ENCODE data around the gene POLR1E. TPM values are rescaled to one million over a fixed set of nuclear protein-coding genes. Genes with fewer than 3 reads are reported as not detected.
A peak's percentile ranks its signal among the peaks of the same experiment; 100 is the strongest.
"Not testable (repeated sequence)": the region's sequence is repeated elsewhere in the genome, so short reads cannot be mapped to it uniquely, and the experiment has no call there.

Gene POLR1E
- total RNA-seq, 2 experiments from 2014 or later: 56.7 to 58.0 TPM

DNA sequence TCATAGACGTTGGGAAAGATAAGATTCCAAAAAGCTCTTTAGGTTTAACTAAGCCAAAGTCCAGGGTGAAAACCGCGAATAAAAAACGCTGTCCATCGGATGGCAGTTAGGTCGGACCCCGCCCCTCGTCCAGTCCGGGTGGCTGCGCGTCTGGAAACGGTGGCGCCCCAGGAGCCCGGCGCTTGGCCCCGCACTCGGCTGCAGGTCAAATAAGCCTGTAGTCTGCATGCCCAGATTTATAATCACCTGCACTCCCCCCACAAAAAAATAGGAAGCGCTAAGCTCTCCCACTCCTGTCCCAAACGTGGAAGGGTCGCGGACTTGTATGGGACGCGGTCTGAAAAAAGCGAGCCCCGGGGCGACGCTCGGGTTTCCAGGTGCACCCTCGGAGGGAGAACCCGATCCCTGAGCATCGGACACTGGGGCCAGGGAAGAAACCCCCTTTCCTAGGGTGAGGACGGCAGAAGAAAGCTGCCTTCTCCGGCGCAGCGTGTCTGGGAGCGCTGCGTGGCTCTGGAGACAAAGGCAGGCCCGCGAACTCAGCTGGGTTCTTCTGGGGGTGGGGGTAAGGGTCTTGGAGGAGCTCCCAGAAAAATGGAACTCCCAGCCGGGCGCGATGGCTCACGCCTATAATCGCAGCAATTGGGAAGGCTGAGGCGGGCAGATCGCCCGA, 19.6 kb upstream of the POLR1E start:
- H3K36me3 Mint-ChIP-seq: peaks cover 6% of the 10 kb centered on the region
- CTCF ChIA-PET: interaction anchor here (1.9 kb wide), 2 partner anchors 15 to 55 kb away, joined by 6 read pairs; no protein-coding TSS in a partner anchor
- POLR2A ChIA-PET: interaction anchor here (0.6 to 3.2 kb wide), 8 partner anchors 9 to 126 kb away, joined by 3 to 23 read pairs (median 4); partner anchors contain the start of genes FBXO10, POLR1E and TOMM5
- peaks cover 29% of the 10 kb centered on the region for H3K4me1 Mint-ChIP-seq (ENCODE audit: low read depth)
- H3K27me3 Mint-ChIP-seq: no peaks in the 10 kb centered on the region
- peak overlapping the region; percentile 95 for H3K27ac Mint-ChIP-seq
- peak overlapping the region; percentile 97 for H3K4me3 Mint-ChIP-seq
- peak; percentile 43 for DNase-seq
- intact Hi-C loops (cut with micrococcal nuclease): loop anchor here (5.0 kb wide), 1 partner anchor 126 kb away; the partner anchor contains the start of gene TOMM5
- H3K9me3 Mint-ChIP-seq: no peaks in the 10 kb centered on the region

DNA sequence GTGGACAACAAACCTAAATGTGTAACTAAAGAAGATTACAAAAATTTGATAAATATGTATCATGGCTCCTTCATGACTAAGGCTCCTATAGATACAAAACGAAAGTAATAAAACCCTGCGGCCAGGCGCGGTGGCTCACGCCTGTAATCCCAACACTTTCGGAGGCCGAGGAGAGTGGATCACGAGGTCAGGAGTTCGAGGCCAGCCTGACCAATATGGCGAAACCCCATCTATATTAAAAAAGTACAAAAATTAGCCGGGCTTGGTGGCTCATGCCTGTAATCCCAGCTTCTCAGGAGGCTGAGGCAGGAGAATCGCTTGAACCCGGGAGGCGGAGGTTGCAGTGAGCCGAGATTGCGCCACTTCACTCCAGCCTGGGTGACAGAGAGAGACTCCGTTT, 18.2 kb upstream of the POLR1E start:
- H3K9me3 Mint-ChIP-seq, CTCF ChIA-PET, H3K4me3 Mint-ChIP-seq, H3K27ac Mint-ChIP-seq, H3K27me3 Mint-ChIP-seq, H3K36me3 Mint-ChIP-seq, POLR2A ChIA-PET, DNase-seq: not testable (repeated sequence)
- intact Hi-C loops (cut with micrococcal nuclease): loop anchor here (5.0 kb wide), 1 partner anchor 125 kb away; the partner anchor contains the start of gene TOMM5
- peaks cover 30% of the 10 kb centered on the region for H3K4me1 Mint-ChIP-seq (ENCODE audit: low read depth)

DNA sequence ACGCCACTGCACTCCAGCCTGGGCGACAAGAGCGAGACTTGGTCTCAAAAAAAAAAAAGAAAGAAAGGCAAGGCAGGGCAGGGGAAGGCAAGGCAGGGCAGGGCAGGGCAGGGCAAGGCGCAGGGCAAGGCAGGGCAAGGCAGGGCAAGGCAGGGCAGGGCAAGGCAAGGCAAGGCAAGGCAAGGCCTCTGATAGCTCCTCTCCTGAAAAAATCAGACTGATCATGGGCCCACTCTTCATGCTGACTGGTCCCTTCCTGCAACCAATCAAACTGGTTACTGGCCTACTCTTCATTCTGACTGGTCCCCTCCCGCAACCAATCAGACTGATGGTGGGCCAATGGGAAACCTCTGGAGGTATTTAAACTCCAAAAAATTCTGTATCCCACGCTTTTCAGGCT, 17.1 kb upstream of the POLR1E start:
- Mint-ChIP-seq H3K27ac (no peak overlapping the region), H3K36me3 (peaks cover 4% of the 10 kb centered on the region), H3K4me3 (no peak overlapping the region), H3K4me1 (ENCODE audit: low read depth) (peaks cover 19% of the 10 kb centered on the region), H3K27me3 (no peaks in the 10 kb centered on the region), H3K9me3 (peaks cover 5% of the 10 kb centered on the region)
- ChIA-PET CTCF (no interaction called here), POLR2A (no interaction called here)
- intact Hi-C loops (cut with micrococcal nuclease): loop anchor here (5.0 kb wide), 1 partner anchor 124 kb away; the partner anchor contains the start of gene TOMM5
- no peak for DNase-seq

DNA sequence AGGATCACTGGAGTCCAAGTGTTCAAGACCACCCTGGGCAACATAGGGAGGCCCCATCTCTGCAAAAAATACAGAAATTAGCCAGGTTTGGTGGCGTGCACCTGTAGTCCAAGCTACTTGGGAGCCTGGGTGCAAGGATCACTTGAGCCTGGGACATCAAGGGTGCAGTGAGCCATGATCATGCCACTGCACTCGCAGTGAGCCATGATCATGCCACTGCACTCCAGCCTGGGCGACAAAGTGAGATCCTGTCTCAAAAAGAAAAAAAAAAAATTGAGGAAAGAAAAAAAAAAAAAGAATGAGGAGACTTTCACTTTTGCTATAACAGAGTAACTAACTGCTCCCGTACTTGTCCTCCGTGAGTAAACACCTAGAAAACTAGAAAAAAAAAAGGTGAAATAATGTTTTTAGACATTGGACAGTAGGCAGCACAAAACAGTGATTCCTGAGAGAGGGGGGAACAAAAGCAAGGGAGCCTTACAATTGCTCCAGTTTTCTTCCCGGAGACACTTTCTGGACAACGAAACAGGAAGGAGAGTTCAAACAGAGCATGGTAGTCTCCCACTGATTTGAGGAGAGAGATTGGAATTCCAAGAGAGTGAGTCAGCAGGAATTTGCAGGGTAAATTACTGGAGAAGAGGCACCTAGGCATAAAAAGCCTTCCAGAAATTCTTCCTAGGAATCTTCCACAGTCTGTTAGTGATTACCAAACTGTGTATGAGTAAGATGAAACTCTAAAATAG, 13.6 kb upstream of the POLR1E start:
- peak overlapping the region; percentile 28 for H3K4me3 Mint-ChIP-seq
- H3K36me3 Mint-ChIP-seq: peaks cover 5% of the 10 kb centered on the region

DNA sequence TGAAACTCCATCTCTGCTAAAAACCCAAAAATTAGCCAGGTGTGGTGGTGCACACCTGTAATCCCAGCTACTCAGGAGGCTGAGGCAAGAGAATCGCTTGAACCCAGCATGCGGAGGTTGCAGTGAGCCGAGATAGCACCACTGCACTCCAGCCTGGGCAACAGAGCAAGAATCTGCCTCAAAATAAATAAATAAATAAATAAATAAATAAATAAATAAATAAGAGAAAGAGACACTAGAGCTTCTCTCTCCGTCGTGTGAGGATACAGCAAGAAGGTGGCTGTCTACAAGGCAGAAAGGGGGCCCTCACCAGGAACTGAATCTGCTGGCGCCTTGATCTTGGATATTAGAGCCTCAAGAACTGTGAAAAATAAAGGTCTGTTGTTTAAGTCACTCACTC, 11.8 kb upstream of the POLR1E start:
- H3K4me3 Mint-ChIP-seq; CTCF ChIA-PET; H3K36me3 Mint-ChIP-seq; H3K27ac Mint-ChIP-seq; POLR2A ChIA-PET; DNase-seq; intact Hi-C loops (cut with micrococcal nuclease); H3K4me1 Mint-ChIP-seq (ENCODE audit: low read depth): not testable (repeated sequence)
- Mint-ChIP-seq H3K27me3 (peaks cover 20% of the 10 kb centered on the region), H3K9me3 (peaks cover 19% of the 10 kb centered on the region)

More for the DNA sequence above, 13.6 kb upstream of the POLR1E start:
- POLR2A ChIA-PET: no interaction called here
- intact Hi-C loops (cut with micrococcal nuclease): no loop called here
- Mint-ChIP-seq H3K27ac (peak overlapping the region; percentile 5), H3K27me3 (peaks cover 6% of the 10 kb centered on the region), H3K9me3 (peaks cover 19% of the 10 kb centered on the region), H3K4me1 (ENCODE audit: low read depth) (peaks cover 8% of the 10 kb centered on the region)
- DNase-seq: no peak
- CTCF ChIA-PET: no interaction called here

DNA sequence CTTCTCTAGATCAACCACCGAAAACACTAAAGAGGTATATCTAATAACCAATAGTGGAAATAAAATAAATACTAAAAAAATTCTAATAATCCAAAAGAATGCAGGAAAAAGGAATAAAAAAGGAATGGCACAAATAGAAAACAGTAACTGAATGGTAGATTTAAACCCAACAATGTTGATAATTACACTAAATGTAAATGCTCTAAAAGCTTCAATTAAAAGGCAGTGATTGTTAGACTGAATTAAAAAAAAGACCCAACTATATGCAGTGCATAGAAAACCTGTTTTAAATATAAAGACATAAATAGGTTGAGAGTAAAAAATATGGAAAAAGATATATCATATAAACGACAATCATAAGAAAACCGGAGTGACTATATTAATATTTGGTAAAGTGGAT, 11.3 kb upstream of the POLR1E start:
- intact Hi-C loops (cut with micrococcal nuclease): no loop called here
- ChIA-PET POLR2A (no interaction called here), CTCF (no interaction called here)
- Mint-ChIP-seq H3K27me3 (peaks cover 23% of the 10 kb centered on the region), H3K9me3 (peaks cover 19% of the 10 kb centered on the region), H3K4me1 (ENCODE audit: low read depth) (peaks cover 8% of the 10 kb centered on the region), H3K27ac (no peak overlapping the region), H3K4me3 (no peak overlapping the region), H3K36me3 (peaks cover 5% of the 10 kb centered on the region)
- DNase-seq: no peak

DNA sequence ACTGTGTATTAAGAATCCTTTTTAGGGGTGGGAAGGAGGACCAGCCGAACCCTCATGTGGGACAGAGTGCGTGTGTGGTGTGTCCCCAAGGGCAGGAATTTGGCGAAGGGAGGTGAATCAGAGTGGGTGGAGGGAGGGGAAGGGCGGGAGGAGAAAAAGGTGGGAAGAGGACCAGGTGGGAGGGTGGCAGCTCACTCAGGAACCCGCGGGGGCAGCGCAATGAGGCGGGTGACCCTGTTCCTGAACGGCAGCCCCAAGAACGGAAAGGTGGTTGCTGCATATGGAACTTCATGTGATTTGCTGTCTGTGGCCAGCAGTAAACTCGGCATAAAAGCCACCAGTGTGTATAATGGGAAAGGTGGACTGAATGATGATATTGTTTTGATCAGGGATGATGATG, 8.8 kb upstream of the POLR1E start:
- POLR2A ChIA-PET: no interaction called here

DNA sequence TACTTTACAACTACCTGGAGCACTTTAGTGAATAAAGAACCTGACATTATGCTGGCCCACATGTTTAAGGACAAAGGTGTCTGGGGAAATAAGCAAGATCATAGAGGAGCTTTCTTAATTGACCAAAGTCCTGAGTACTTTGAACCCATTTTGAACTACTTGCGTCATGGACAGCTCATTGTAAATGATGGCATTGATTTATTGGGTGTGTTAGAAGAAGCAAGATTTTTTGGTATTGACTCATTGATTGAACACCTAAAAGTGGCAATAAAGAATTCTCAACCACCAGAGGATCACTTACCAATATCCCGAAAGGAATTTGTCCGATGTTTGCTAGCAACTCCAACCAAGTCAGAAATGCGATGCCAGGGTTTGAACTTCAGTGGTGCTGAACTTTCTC, 8.3 kb upstream of the POLR1E start:
- intact Hi-C loops (cut with micrococcal nuclease); H3K4me1 Mint-ChIP-seq (ENCODE audit: low read depth); H3K4me3 Mint-ChIP-seq; DNase-seq; H3K27ac Mint-ChIP-seq; H3K36me3 Mint-ChIP-seq; POLR2A ChIA-PET; CTCF ChIA-PET: not testable (repeated sequence)
- Mint-ChIP-seq H3K27me3 (peaks cover 33% of the 10 kb centered on the region), H3K9me3 (peaks cover 19% of the 10 kb centered on the region)

More for the DNA sequence above, 8.8 kb upstream of the POLR1E start:
- CTCF ChIA-PET: no interaction called here
- intact Hi-C loops (cut with micrococcal nuclease): no loop called here
- Mint-ChIP-seq H3K27ac (no peak overlapping the region), H3K4me1 (ENCODE audit: low read depth) (peaks cover 6% of the 10 kb centered on the region), H3K27me3 (peaks cover 33% of the 10 kb centered on the region), H3K9me3 (peaks cover 19% of the 10 kb centered on the region), H3K4me3 (no peak overlapping the region), H3K36me3 (peaks cover 5% of the 10 kb centered on the region)
- no peak for DNase-seq

DNA sequence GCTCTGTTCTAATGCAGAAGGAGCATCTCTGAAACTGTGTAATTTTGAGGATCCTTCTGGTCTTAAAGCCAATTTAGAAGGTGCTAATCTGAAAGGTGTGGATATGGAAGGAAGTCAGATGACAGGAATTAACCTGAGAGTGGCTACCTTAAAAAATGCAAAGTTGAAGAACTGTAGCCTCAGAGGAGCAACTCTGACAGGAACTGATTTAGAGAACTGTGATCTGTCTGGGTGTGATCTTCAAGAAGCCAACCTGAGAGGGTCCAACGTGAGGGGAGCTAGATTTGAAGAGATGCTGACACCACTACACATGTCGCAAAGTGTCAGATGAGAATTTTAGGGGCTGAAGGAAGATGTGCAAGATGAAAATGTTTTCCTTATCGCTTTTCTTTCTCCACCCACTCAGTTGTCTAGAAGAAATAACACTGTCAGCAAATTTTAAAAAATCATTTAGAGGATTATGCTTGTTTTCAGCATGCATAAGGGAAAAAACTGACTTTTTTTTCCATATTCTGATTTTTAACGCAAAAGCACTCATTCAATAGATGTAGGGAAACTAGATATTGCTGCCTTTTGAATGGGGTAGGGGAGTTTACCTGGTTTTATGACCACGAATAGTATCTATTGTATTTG, 7.6 kb upstream of the POLR1E start:
- CTCF ChIA-PET; H3K4me1 Mint-ChIP-seq (ENCODE audit: low read depth); H3K36me3 Mint-ChIP-seq; intact Hi-C loops (cut with micrococcal nuclease); H3K27ac Mint-ChIP-seq; DNase-seq; POLR2A ChIA-PET; H3K4me3 Mint-ChIP-seq: not testable (repeated sequence)
- Mint-ChIP-seq H3K9me3 (peaks cover 19% of the 10 kb centered on the region), H3K27me3 (peaks cover 33% of the 10 kb centered on the region)

DNA sequence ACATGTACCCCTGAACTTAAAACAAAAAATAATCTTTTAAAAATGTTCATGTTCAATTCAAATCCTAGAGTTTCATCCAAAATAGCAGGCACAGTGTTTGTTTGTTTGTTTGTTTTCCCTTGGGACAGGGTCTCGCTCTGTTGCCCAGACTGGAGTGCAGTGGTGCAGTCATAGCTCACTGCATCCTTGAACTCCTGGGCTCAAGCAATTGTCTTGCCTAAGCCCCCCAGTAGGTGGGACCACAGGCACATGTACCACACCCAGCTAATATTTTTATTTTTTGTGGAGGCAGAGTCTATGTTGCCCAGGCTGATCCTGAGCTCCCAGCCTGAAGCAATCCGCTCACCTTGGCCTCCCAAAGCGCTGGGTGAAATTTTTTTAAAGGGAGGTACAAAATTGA, 5.0 kb upstream of the POLR1E start:
- POLR2A ChIA-PET: no interaction called here
- Mint-ChIP-seq H3K27ac (no peak overlapping the region), H3K36me3 (no peaks in the 10 kb centered on the region), H3K4me1 (ENCODE audit: low read depth) (peaks cover 9% of the 10 kb centered on the region), H3K9me3 (no peaks in the 10 kb centered on the region), H3K4me3 (no peak overlapping the region), H3K27me3 (peaks cover 32% of the 10 kb centered on the region)
- no peak for DNase-seq
- intact Hi-C loops (cut with micrococcal nuclease): loop anchor here (10.0 kb wide), 1 partner anchor 274 kb away; the partner anchor contains the start of gene TRMT10B
- CTCF ChIA-PET: interaction anchor here (0.9 to 1.7 kb wide), 4 partner anchors 11 to 114 kb away, joined by 3 to 6 read pairs (median 3); partner anchors contain the start of gene ZBTB5

DNA sequence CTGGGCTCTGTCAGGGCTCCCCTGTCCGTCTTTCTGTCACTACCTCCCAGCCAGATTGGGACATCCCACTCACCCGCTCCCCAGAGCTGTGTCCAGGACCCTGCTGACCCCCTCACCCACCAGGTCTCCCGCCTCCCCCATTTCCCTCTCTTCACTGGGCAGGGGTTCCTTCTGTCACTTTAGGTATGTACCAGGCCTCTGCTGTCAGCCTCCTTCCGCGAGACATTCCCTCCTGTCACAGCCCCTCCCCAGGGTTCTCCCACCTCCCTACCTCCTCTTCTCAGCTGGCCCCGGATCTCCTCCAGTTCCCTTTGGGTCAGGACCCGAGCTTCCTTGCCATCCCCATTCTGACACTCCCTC, 488 bp downstream of the POLR1E start:
- peaks cover 6% of the 10 kb centered on the region for H3K27me3 Mint-ChIP-seq
- intact Hi-C loops (cut with micrococcal nuclease): loop anchor here (5.0 to 10.0 kb wide), 3 partner anchors 269 to 581 kb away; partner anchors contain the start of genes SHB, SLC25A51 and TRMT10B
- H3K27ac Mint-ChIP-seq: peak overlapping the region; percentile 91
- H3K9me3 Mint-ChIP-seq: no peaks in the 10 kb centered on the region
- H3K4me1 Mint-ChIP-seq (ENCODE audit: low read depth): peaks cover 35% of the 10 kb centered on the region
- no peak for DNase-seq
- POLR2A ChIA-PET: interaction anchor here (0.9 to 3.5 kb wide), 6 partner anchors 15 to 417 kb away, joined by 3 to 24 read pairs (median 4); partner anchors contain the start of genes TOMM5 and ZBTB5
- peaks cover 40% of the 10 kb centered on the region for H3K36me3 Mint-ChIP-seq
- peak overlapping the region; percentile 88 for H3K4me3 Mint-ChIP-seq
- CTCF ChIA-PET: interaction anchor here (1.0 to 2.9 kb wide), 3 partner anchors 75 to 108 kb away, joined by 4 to 12 read pairs (median 5); partner anchors contain the start of gene TOMM5

Data from activated CD4-positive, alpha-beta memory T cell treated with anti-CD3 and anti-CD28 coated beads for 36 hours (primary cell).